ENCODE data around the gene B3GNT8. TPM values are rescaled to one million over a fixed set of nuclear protein-coding genes. Genes with fewer than 3 reads are reported as not detected.

B3GNT8 gene
- total and polyA plus RNA-seq, 9 of the 15 experiments (the other 6 are each of a cell fraction or from before 2014, with no cell fraction given) = 0.11 to 2.9 (median 0.65) TPM; not detected in 2

DNA sequence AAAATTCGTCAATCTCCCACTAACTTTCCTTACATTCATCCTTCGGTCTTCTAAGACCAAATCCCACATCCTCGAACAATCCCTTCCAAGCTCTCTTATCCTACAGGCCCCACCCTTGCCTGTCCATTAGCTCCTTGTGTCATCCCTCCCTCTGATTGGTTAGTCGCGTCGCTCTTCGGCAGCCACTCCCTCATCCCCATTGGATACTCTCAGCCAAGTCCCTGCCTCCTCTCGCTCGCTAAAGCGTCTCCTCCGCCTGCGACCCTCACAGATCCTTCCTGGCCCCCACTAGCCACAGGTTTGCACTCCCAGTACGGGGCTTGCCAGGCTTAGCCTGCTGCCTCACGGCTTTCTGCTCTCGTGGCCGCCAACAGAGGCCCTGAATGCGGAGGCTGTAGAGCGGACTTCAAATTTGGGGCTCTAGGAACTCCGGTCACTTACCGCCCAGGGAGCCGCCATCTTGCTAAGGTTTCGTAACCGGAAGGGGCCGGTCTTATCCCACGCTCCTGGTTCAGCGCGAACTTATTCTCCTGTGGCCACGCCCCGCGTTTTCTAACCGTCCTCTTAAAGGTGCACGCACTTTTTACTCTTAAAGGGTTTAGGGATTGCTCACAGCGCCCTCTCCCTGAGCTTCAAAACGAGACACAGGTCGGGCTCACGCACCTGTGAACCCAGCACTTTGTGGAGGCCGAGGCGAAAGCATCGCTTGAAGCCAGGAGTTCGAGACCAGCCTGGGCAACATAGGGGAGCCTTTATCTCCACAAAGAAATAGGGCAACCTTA, 12.5 kb upstream of the B3GNT8 start, which contains the start of gene DMAC2 (continued):
- TF ChIP-seq MYBL2 (IDR thresholded peaks at IDR 0.05; ENCODE audit: low read depth) (no peak), MYBL2 (CRISPR knock-in tag; IDR thresholded peaks at IDR 0.05; ENCODE audit: borderline replicate concordance) (no peak), ADNP (tag; IDR thresholded peaks at IDR 0.05) (peak; percentile 91), RBBP5 (IDR thresholded peaks at IDR 0.05; ENCODE audit: borderline replicate concordance, insufficient read depth, low read length, poor library complexity, severe bottlenecking) (peak; percentile 93), ZNF76 (CRISPR knock-in tag; IDR thresholded peaks at IDR 0.05; ENCODE audit: borderline replicate concordance) (no peak), PHTF2 (CRISPR knock-in tag; IDR thresholded peaks at IDR 0.05) (no peak), FOXK2 (conservative IDR thresholded peaks at IDR 0.05 in 1 of 2, IDR thresholded peaks at IDR 0.05 in 1 of 2; ENCODE audit: low read depth in 2 of 2) (peak; percentile 19 to 40; a peak in 1 of 4 replicates), GATA2 (CRISPR knock-in tag; IDR thresholded peaks at IDR 0.05) (no peak), ZBTB8A (IDR thresholded peaks at IDR 0.05; ENCODE audit: partially characterized antibody) (no peak), PTBP1 (IDR thresholded peaks at IDR 0.05; ENCODE audit: low read depth, low read length) (no peak), PPARD (CRISPR knock-in tag; IDR thresholded peaks at IDR 0.05) (no peak)
- TF ChIP-seq, protein P1, sequence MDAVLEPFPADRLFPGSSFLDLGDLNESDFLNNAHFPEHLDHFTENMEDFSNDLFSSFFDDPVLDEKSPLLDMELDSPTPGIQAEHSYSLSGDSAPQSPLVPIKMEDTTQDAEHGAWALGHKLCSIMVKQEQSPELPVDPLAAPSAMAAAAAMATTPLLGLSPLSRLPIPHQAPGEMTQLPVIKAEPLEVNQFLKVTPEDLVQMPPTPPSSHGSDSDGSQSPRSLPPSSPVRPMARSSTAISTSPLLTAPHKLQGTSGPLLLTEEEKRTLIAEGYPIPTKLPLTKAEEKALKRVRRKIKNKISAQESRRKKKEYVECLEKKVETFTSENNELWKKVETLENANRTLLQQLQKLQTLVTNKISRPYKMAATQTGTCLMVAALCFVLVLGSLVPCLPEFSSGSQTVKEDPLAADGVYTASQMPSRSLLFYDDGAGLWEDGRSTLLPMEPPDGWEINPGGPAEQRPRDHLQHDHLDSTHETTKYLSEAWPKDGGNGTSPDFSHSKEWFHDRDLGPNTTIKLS (IDR thresholded peaks at IDR 0.05; ENCODE audit: borderline replicate concordance, low read depth) = no peak
- TF ChIP-seq, protein P2, sequence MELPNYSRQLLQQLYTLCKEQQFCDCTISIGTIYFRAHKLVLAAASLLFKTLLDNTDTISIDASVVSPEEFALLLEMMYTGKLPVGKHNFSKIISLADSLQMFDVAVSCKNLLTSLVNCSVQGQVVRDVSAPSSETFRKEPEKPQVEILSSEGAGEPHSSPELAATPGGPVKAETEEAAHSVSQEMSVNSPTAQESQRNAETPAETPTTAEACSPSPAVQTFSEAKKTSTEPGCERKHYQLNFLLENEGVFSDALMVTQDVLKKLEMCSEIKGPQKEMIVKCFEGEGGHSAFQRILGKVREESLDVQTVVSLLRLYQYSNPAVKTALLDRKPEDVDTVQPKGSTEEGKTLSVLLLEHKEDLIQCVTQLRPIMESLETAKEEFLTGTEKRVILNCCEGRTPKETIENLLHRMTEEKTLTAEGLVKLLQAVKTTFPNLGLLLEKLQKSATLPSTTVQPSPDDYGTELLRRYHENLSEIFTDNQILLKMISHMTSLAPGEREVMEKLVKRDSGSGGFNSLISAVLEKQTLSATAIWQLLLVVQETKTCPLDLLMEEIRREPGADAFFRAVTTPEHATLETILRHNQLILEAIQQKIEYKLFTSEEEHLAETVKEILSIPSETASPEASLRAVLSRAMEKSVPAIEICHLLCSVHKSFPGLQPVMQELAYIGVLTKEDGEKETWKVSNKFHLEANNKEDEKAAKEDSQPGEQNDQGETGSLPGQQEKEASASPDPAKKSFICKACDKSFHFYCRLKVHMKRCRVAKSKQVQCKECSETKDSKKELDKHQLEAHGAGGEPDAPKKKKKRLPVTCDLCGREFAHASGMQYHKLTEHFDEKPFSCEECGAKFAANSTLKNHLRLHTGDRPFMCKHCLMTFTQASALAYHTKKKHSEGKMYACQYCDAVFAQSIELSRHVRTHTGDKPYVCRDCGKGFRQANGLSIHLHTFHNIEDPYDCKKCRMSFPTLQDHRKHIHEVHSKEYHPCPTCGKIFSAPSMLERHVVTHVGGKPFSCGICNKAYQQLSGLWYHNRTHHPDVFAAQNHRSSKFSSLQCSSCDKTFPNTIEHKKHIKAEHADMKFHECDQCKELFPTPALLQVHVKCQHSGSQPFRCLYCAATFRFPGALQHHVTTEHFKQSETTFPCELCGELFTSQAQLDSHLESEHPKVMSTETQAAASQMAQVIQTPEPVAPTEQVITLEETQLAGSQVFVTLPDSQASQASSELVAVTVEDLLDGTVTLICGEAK (IDR thresholded peaks at IDR 0.05) = peak; percentile 83
- TF ChIP-seq, protein P2 (CRISPR knock-in tag; IDR thresholded peaks at IDR 0.05) = no peak
- TF ChIP-seq, protein P3, sequence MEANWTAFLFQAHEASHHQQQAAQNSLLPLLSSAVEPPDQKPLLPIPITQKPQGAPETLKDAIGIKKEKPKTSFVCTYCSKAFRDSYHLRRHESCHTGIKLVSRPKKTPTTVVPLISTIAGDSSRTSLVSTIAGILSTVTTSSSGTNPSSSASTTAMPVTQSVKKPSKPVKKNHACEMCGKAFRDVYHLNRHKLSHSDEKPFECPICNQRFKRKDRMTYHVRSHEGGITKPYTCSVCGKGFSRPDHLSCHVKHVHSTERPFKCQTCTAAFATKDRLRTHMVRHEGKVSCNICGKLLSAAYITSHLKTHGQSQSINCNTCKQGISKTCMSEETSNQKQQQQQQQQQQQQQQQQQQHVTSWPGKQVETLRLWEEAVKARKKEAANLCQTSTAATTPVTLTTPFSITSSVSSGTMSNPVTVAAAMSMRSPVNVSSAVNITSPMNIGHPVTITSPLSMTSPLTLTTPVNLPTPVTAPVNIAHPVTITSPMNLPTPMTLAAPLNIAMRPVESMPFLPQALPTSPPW (CRISPR knock-in tag; IDR thresholded peaks at IDR 0.05) = peak; percentile 56; the same call in 1 of the 2 replicates

All from K562 (cell line).